Measurements from ENCODE around the gene UNC13B. TPM values are rescaled to one million over a fixed set of nuclear protein-coding genes. Genes with fewer than 3 reads are reported as not detected.

UNC13B gene
- total and polyA plus RNA-seq, 2 donors (not counting 1 experiment from before 2014, with no cell fraction given) = 0.19 to 0.25 TPM

DNA sequence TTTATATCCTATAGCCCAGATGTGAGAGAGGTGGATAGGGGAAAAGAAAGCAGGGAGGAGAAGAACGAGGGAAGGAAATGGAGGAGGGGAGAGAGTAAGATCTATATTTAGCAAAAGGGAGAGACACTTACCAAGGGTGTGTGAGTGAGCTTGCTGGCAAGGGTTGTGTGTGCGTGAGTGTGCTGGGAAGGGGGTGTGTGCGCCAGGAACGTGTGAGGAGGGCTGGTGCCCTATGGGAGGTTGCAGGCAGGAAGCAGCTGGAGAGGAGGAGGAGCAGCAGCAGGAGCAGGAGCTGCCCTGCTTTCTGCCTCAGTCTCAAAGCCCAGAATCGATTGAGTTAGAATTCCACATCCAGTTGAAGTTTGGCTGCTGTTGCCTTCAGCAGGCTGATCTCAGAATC lies 179.8 kb downstream of the UNC13B start:
- Histone ChIP-seq H3K9ac (ENCODE audit: low read length) (no peak overlapping the region), H3K9me3 (ENCODE audit: control extremely low read depth in 1 of 3, control insufficient read depth in 2 of 3, insufficient read depth in 1 of 3, low read length in 2 of 3) (no peaks in the 10 kb centered on the region), H2AFZ (ENCODE audit: insufficient read depth, low read depth, low read length, poor library complexity, severe bottlenecking) (no peak overlapping the region), H3K79me2 (ENCODE audit: control insufficient read depth, insufficient read depth, low read length) (no peaks in the 10 kb centered on the region), H4K20me1 (ENCODE audit: control insufficient read depth, insufficient read depth, low read length, poor library complexity, severe bottlenecking) (no peaks in the 10 kb centered on the region), H3K36me3 (replicated peaks in 1 of 2; ENCODE audit: control extremely low read depth in 1 of 2, control insufficient read depth in 1 of 2, extremely low read depth in 1 of 2, insufficient read depth in 2 of 2, low read length in 1 of 2) (no peaks in the 10 kb centered on the region), H3K4me1 (ENCODE audit: control insufficient read depth in 2 of 2, insufficient read depth in 2 of 2, low read length in 2 of 2) (no peaks in the 10 kb centered on the region), H3K4me3 (ENCODE audit: control extremely low read depth in 1 of 5, extremely low read depth in 1 of 5, insufficient read depth in 1 of 5, low read depth in 2 of 5, low read length in 4 of 5) (no peak overlapping the region), H3K27ac (ENCODE audit: low read length in 2 of 2) (no peak overlapping the region), H3K4me2 (replicated peaks; ENCODE audit: low read depth, low read length, poor library complexity, severe bottlenecking) (no peak overlapping the region), H3K27me3 (replicated peaks in 1 of 4; ENCODE audit: control extremely low read depth in 1 of 4, control insufficient read depth in 3 of 4, insufficient read depth in 4 of 4, low read length in 3 of 4) (peaks cover 0 to 2% (median 0%) of the 10 kb centered on the region in 4 experiments)
- no peak overlapping the region for H3K27ac Mint-ChIP-seq
- 0% methylated on average over 5 of the region's 5 CpGs for WGBS (ENCODE audit: insufficient coverage)
- intact Hi-C loops (cut with micrococcal nuclease) = no loop called here
- TF ChIP-seq EZH2 (IDR thresholded peaks at IDR 0.05; ENCODE audit: borderline replicate concordance, insufficient read depth, low read depth, low read length, poor library complexity, severe bottlenecking) = no peak
- TF ChIP-seq, protein P1, sequence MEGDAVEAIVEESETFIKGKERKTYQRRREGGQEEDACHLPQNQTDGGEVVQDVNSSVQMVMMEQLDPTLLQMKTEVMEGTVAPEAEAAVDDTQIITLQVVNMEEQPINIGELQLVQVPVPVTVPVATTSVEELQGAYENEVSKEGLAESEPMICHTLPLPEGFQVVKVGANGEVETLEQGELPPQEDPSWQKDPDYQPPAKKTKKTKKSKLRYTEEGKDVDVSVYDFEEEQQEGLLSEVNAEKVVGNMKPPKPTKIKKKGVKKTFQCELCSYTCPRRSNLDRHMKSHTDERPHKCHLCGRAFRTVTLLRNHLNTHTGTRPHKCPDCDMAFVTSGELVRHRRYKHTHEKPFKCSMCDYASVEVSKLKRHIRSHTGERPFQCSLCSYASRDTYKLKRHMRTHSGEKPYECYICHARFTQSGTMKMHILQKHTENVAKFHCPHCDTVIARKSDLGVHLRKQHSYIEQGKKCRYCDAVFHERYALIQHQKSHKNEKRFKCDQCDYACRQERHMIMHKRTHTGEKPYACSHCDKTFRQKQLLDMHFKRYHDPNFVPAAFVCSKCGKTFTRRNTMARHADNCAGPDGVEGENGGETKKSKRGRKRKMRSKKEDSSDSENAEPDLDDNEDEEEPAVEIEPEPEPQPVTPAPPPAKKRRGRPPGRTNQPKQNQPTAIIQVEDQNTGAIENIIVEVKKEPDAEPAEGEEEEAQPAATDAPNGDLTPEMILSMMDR (IDR thresholded peaks at IDR 0.05) = no peak
- DNase-seq (no peak), ATAC-seq (ENCODE audit: low read depth) (no peak)
- H3K4me3 Mint-ChIP-seq = no peak overlapping the region
- H3K4me1 Mint-ChIP-seq = no peaks in the 10 kb centered on the region
- H3K9me3 Mint-ChIP-seq (ENCODE audit: insufficient read depth) = no peaks in the 10 kb centered on the region
- CTCF ChIA-PET = no interaction called here
- peaks cover 17% of the 10 kb centered on the region for H3K27me3 Mint-ChIP-seq
- POLR2A ChIA-PET = no interaction called here

DNA sequence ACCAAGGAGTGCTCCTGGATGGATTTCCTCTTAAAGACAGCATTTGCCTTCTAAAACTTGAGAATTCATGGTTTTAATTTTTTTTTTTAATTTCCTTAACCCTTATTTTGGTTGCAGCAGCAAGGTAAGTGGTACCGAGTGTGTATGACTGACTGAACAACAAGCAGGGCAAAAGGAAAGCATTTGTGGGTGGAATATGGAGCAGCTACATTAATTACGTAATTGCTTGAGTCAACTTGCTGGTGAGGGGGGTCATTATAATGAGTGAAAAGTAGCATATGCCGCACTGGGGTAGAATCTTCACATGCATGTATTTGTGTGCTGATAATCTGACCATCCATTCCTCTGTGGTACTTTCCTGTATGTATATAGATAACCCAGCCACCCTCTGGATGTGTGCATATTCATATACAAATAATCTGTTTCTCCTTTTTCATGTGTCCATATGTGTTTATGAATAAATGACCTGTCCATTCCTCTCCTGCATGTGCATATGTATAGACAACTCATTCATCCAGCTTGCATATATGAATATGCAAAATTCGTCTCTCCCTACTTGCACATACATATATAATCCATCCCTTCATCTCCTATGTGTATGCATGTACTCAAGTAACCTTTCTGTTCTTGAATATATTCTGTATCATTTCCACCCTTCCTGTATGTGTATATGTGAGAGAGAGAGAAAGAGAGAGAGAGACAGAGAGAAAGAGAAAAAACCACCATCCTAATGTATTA lies 180.6 kb downstream of the UNC13B start:
- no peak overlapping the region for H3K9ac ChIP-seq (ENCODE audit: low read length)
- H3K9me3 ChIP-seq (ENCODE audit: control extremely low read depth in 1 of 3, control insufficient read depth in 2 of 3, insufficient read depth in 1 of 3, low read length in 2 of 3) = no peaks in the 10 kb centered on the region
- no peak overlapping the region for H3K4me2 ChIP-seq (replicated peaks; ENCODE audit: low read depth, low read length, poor library complexity, severe bottlenecking)
- DNase-seq (no peak), ATAC-seq (ENCODE audit: low read depth) (no peak)
- no peak overlapping the region for H3K4me3 ChIP-seq (ENCODE audit: control extremely low read depth in 1 of 5, extremely low read depth in 1 of 5, insufficient read depth in 1 of 5, low read depth in 2 of 5, low read length in 4 of 5)
- no peak overlapping the region for H2AFZ ChIP-seq (ENCODE audit: insufficient read depth, low read depth, low read length, poor library complexity, severe bottlenecking)
- H3K27me3 Mint-ChIP-seq = peaks cover 20% of the 10 kb centered on the region
- no peaks in the 10 kb centered on the region for H3K4me1 ChIP-seq (ENCODE audit: control insufficient read depth in 2 of 2, insufficient read depth in 2 of 2, low read length in 2 of 2)
- H3K9me3 Mint-ChIP-seq (ENCODE audit: insufficient read depth) = no peaks in the 10 kb centered on the region
- H3K79me2 ChIP-seq (ENCODE audit: control insufficient read depth, insufficient read depth, low read length) = no peaks in the 10 kb centered on the region
- no peak overlapping the region for H3K4me3 Mint-ChIP-seq
- no peak overlapping the region for H3K27ac ChIP-seq (ENCODE audit: low read length in 2 of 2)
- H3K36me3 ChIP-seq (replicated peaks in 1 of 2; ENCODE audit: control extremely low read depth in 1 of 2, control insufficient read depth in 1 of 2, extremely low read depth in 1 of 2, insufficient read depth in 2 of 2, low read length in 1 of 2) = no peaks in the 10 kb centered on the region
- peaks cover 0 to 2% (median 0%) of the 10 kb centered on the region in 4 experiments for H3K27me3 ChIP-seq (replicated peaks in 1 of 4; ENCODE audit: control extremely low read depth in 1 of 4, control insufficient read depth in 3 of 4, insufficient read depth in 4 of 4, low read length in 3 of 4)
- POLR2A ChIA-PET = no interaction called here
- H4K20me1 ChIP-seq (ENCODE audit: control insufficient read depth, insufficient read depth, low read length, poor library complexity, severe bottlenecking) = no peaks in the 10 kb centered on the region
- CTCF ChIA-PET = no interaction called here
- H3K27ac Mint-ChIP-seq = no peak overlapping the region
- intact Hi-C loops (cut with micrococcal nuclease) = no loop called here
- TF ChIP-seq, protein P1 (IDR thresholded peaks at IDR 0.05) = no peak
- TF ChIP-seq EZH2 (IDR thresholded peaks at IDR 0.05; ENCODE audit: borderline replicate concordance, insufficient read depth, low read depth, low read length, poor library complexity, severe bottlenecking) = no peak
- 91% methylated on average over 1 of the region's 4 CpGs for WGBS (ENCODE audit: insufficient coverage)
- no peaks in the 10 kb centered on the region for H3K4me1 Mint-ChIP-seq

Measured in B cell (primary cell).